ENCODE results near the gene ZNF692.

DNA sequence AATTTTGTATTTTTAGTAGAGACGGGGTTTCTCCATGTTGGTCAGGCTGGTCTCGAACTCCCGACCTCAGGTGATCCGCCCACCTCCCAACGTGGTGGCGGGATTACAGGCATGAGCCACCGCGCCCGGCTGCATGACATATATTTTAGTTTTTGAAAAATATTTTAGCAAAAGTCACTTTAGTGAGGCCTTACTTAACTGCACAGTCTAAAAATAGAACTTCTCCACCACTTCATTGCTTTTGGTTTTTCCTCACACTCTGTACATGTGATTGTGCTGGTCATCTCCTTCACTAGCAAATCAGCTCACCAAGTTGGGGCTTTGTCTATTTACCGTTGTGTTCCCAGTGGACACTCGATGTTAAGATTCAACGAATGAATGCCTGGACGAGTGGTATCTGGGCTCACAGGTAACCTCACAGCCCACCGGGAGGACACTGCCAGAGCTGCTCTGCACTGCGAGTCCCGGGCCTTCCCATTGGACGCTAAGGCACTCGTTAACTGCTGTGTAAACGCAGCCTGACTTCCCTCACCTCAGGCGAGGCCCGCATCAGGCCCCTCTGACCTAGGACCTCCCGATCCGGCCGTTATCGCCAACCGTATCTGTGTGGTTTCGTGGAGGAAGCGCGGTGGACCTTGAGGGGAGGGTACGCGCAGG, 14.0 kb upstream of the ZNF692 start:
- no peak for TF ChIP-seq CTCF (IDR thresholded peaks at IDR 0.05; ENCODE audit: low read depth, low read length, missing input control)
- TF ChIP-seq, protein P1, sequence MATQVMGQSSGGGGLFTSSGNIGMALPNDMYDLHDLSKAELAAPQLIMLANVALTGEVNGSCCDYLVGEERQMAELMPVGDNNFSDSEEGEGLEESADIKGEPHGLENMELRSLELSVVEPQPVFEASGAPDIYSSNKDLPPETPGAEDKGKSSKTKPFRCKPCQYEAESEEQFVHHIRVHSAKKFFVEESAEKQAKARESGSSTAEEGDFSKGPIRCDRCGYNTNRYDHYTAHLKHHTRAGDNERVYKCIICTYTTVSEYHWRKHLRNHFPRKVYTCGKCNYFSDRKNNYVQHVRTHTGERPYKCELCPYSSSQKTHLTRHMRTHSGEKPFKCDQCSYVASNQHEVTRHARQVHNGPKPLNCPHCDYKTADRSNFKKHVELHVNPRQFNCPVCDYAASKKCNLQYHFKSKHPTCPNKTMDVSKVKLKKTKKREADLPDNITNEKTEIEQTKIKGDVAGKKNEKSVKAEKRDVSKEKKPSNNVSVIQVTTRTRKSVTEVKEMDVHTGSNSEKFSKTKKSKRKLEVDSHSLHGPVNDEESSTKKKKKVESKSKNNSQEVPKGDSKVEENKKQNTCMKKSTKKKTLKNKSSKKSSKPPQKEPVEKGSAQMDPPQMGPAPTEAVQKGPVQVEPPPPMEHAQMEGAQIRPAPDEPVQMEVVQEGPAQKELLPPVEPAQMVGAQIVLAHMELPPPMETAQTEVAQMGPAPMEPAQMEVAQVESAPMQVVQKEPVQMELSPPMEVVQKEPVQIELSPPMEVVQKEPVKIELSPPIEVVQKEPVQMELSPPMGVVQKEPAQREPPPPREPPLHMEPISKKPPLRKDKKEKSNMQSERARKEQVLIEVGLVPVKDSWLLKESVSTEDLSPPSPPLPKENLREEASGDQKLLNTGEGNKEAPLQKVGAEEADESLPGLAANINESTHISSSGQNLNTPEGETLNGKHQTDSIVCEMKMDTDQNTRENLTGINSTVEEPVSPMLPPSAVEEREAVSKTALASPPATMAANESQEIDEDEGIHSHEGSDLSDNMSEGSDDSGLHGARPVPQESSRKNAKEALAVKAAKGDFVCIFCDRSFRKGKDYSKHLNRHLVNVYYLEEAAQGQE (IDR thresholded peaks at IDR 0.05): no peak
- TF ChIP-seq YY1 (IDR thresholded peaks at IDR 0.05): no peak
- TF ChIP-seq ZBTB33 (IDR thresholded peaks at IDR 0.05): no peak
- no peak for TF ChIP-seq TAF1 (conservative IDR thresholded peaks at IDR 0.05)
- no peak for TF ChIP-seq EGR1 (IDR thresholded peaks at IDR 0.05; ENCODE audit: low read depth in 2 of 2)
- no peak for TF ChIP-seq ATF3 (IDR thresholded peaks at IDR 0.05)
- no peak for TF ChIP-seq JUND (IDR thresholded peaks at IDR 0.05)
- no peak for TF ChIP-seq RAD21 (IDR thresholded peaks at IDR 0.05)
